HG03520 (cell line): ENCODE results near the gene PNKP.

Source experiments
- ATAC-seq: cut with Tn5 transposase; IDR thresholded peaks from one replicate; pipeline ENCODE4 v1.9.1; 2021; ENCODE audit warnings: mild to moderate bottlenecking, moderate library complexity; ENCODE audit not compliant: unreplicated experiment

PNKP gene

DNA sequence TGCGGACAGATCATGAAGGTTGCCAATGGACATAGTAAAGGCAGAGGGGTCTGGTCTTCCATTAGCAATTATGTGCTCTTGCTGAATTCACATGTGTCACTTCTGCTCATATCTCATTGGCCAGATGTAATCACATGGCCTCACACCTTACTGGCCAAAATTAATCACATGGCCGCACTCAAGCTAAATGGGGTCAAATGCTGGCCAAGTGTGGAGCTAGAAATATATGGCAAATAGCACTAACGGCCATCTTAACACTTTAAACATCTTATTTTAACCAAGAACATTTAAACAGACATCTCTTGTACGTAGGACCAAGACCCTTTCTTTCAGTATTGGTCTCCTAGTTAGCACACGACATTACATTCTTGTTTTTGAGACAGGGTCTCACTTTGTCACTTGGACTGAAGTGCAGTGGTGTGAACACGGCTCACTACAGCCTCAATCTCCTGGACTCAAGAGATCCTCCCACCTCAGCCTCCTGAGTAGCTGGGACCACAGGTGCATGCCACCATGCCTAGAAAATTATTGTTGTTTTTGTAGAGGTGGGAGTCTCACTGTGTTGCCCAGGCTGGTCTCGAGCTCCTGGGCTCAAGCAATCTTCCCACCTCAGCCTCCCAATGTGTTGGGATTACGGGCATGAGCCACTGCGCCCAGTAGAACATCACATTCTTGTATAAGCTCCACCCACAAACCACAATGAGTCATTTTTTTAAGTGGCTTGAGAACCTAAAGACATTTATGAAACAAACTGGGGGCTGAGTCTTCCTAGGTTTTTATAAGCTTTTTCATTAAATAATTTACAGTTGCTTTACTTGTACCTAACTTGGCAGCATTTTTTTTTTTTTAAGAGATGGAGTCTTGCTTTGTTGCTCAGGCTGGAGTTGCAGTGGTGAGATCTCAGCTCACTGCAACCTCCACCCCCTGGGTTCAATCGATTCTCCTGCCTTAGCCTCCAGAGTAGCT, 19.4 kb downstream of the PNKP start:
- no peak for ATAC-seq

DNA sequence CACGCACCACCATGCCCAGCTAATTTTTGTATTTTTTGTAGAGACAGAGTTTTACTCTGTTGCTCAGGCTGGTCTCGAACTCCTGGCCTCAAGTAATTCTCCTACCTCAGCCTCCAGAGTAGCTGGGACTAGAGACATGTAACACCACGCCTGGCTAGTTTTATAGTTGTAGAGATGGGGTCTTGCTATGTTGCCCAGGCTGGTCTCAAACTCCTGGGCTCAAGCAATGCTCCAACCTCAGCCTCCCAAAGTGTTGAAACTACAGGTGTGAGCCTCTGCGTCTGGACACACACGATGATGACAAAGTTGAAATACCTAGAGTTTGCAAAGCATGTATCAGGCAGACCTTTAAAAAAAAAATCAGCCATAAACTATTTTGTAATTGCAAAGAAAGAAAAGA, 21.0 kb downstream of the PNKP start:
- no peak for ATAC-seq

DNA sequence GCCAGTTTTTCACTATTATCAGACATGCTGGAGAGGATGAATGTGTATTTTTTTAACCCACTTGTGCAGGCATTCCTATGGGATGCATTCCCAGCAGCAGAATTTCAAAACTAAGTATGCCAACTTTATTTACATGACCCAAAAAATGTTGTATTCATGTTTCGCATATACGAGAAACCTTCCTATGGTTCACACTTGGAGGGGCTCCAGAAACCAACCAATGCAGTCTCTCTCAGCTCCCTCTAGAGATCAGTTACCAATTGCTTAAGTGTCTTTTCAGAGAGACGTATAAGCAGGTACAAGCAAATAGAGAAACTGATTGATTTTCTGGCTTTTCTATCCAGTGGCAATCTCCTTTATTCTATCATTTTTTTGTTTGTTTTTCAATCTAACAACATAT, 22.0 kb downstream of the PNKP start:
- ATAC-seq, result no peak

DNA sequence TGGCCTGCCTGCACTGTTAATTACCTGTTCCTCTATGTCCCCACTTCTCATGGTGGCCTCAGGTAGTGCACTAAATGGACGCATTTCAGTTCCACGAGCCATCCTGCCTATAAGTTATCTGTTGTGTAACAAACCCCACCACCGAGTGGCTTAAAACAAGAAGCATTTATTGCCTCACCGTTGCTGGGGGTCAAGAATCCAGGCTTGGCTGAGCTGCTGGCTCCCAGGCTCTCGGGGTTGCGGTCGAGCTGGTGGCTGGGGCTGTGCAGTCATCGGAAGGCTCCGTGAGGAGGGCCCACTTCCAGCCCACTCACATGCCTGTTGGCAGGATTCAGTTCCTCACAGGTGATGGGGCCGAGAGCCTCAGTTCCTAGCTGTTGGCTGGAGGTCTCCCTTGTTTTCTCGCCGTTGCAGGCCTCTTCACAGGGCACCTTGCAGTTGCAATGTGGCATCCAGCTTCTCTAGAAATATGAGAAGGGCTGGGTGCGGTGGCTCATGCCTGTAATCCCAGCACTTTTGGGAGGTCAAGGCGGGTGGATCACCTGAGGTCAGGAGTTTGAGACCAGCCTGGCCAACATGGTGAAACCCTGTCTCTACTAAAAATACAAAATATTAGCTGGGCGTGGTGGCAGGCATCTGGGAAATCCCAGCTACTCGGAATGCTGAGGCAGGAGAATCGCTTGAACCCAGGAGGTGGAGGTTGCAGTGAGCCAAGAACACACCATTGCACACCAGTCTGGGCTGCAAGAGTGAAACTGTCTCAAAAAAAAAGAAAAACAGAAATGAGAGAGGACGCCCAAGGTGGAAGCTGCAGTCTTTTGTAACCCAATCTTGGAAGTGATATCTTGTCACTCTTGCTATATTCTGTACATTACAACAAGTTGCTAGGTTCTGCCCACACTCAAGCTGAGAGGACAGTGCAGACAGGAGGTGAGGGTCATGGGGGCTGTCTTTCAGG, 23.0 kb downstream of the PNKP start:
- ATAC-seq, result no peak

DNA sequence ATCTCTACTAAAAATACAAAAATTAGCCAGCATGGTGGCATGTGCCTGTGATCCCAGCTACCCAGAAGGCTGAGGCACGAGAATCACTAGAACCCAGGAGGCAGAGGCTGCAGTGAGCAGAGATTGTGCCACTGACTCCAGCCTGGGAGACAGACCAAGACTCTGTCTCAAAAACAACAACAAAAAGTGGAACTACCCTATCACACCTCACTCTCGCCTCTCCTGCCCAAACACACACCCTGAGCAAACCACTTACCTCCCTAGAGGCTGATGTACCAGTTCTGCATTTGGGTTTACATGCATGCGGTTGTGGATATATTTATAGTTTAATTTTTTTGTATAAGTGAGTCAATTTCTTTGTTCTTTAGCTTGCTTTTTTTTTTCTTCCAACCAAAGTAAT, 24.1 kb downstream of the PNKP start:
- ATAC-seq, result no peak

DNA sequence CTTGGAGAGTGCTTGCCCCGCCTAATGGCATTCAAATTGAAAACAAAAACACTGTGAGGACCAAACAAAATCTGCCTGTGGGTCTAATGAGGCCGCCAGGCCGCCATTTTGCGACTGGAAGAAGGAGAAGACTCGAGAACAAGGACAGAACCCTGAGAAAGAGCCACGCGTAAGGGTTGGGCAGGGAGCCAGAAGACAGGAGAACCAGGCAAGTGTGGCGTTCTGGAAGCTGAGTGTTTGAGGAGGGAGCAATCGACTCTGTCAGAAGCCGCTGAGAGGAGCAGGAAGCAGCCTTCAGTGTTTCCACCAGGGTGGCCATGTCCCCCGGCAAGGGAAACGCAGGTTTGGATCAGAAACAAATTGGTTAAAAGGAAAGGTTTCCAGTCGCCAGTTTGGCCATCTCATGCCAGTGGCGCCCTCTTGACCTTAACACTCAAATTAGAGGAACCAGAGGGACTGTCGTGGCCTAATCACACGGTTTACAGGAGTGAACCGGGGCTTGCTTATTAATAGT, 26.6 kb downstream of the PNKP start:
- ATAC-seq, result no peak

DNA sequence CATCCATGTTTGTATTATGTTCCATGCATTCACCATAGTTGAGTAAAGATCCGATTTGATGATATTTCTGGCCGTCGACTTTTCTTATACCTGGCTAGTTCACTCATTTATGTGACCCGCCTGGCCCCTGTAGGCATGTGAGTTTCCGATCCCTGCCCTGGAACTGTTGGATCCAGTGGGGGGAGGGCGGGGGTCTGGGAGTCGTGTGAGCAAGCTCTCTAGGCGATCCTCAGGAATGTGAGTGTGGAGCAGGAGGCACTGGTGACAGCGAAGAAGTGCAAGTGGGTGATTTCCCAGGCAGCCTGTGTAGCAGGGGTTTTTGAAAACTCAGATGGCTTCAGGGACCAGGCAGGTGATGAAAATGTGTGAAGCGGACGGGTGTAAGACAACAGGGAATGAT, 27.1 kb downstream of the PNKP start:
- ATAC-seq, result no peak

DNA sequence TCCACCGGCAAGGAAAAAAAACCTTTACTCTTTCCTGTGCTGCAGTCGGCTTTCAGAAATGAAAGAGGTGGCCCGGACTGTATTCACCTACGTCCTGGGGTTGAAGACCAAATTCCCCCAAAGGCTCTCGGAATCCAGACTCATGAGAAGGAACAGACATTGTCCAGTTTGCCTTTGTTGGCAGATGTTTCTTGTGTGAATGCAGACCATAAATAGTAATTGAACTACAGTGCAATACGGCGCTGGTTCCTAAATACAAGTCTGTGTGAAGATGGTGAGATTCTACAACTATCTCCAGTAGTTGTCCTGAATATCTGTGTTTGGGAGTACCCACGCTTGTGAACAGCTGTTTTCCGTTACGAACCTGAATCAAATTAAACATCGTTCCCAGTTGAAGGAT, 27.7 kb downstream of the PNKP start:
- no peak for ATAC-seq

DNA sequence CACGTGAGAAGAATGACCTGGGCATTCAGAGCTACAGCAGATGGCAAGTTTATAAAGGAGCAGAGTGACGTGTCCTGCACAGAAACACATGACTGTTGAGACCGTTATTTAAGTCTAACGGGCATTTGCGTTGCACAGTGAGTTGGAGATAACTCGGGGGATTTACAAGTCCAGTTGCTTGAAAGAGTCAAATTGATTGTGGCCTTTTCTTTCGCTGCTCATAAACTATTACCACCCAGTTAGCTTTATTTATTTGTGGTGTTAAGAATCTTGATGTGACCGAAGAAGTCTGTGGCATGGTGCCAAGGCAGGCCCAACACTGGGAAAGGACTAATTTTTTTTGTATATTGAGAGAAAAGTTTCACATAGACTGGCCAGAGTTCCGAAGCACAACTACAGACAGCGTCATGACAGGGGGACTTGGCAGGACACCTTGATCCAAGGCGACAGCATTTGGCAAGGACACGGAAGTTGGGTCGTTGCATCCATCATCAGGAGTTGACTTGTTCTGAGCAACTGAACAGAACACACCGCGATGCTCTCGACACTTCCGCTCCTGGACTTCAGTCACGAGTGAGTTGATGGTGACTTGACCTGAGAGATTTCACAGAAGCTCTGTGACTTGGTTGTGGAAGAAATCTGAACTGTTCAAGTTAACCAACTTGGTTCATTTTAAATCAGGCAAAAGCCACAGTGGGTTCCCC, 28.3 kb downstream of the PNKP start:
- ATAC-seq, result no peak

DNA sequence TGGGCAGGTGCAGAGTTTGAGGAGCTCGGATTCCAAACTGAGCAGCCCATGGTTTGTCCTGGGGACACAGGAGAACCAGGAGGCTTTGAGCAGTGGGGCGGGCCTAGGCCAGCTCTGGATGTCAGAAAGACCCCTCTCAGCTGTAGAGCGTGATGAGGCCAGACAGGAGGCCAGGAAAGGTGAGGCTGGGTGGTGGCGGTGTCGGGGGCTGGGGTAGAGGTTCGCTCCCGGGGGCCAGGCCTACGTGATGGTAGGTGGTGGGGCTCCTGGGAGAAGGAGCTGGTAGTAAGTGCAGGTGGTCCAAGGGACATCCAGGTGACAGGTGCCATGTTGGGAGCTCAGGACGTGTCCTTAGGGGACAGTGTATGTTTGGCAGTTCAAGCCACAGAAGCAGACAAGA, 30.0 kb downstream of the PNKP start:
- no peak for ATAC-seq

DNA sequence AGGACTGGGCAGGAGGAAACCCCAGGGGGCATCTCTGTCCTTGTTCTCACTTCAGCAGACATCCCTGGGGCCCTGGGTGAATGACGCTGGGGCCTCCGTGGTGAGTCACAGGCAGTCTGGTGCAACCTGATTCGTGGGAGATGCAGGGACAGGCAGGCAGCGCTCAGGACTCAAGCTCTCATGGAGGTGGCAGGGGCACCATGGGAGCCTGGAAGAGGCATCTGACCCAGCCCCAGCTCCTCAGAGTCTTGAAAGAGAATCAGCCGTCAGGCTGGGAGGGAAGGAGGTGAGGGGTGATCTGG, 30.4 kb downstream of the PNKP start:
- no peak for ATAC-seq

DNA sequence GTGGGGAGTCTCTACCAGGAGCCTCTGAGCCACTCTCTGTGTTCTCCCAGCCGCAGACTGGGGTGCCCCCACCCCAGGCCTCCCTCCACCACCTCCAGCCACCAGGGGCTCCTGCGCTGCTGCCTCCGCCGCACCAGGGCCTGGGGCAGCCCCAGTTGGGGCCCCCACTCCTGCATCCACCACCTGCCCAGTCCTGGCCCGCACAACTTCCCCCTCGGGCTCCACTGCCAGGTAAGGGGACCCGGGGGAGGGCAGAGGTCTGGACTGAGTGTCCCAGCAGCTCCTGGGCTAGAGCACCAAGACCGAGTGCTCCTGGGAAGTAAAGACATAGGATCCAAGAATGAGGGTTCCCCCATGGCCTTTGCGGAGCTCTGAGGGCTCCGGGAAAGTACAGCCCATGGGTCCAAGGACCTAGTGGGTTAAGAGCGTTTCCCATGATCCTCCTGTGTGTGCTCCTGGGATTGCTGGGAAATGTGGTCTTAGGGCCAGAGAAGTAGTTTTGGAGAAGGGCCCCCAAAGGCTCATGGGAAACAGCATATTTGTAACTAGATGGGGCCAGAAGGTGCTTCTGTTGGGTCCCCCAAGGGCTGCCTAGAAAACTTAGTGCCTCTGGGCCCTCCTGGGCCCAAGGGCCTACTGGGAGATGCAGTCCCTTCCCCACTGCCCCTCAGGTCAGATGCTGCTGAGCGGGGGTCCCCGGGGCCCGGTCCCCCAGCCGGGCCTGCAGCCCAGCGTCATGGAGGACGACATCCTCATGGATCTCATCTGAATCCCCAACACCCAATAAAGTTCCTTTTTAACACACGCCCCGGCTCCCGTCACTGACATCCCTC, 31.0 kb downstream of the PNKP start:
- no peak for ATAC-seq

DNA sequence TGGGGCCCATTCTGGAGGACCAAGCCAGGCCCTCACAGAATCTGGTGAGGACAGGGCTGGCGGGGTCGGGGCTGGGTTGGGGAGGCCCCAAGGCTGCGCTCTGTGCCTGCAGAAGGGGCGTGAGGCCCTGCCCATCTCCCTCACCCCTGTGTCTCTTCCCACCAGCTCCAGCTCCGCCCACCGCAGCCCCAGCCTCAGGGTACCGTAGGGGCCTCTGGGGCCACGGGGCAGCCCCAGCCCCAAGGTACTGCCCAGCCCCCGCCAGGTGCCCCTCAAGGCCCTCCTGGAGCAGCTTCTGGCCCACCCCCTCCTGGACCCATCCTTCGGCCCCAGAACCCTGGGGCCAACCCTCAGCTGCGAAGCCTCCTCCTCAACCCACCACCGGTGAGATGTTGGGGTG, 31.8 kb downstream of the PNKP start:
- ATAC-seq, result no peak

DNA sequence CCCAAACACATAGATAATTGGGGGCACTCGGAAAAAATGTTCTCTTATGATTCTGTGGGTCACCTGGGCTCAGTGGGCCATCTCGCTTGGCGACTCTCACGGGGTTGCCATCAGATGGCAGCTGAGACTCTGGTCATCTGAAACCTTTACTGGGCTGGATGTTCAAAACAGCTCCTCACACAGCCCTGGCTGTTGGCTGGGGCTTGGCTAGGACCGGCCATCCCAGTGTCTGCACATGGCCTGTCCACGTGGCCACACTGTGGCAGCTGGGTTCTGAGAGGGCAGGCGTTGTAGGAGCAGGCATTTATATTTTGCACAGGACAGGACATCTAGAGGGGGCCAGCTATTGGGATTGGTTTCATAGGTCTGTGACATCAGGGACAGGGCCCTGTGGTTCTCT, 33.8 kb downstream of the PNKP start:
- ATAC-seq, result no peak

DNA sequence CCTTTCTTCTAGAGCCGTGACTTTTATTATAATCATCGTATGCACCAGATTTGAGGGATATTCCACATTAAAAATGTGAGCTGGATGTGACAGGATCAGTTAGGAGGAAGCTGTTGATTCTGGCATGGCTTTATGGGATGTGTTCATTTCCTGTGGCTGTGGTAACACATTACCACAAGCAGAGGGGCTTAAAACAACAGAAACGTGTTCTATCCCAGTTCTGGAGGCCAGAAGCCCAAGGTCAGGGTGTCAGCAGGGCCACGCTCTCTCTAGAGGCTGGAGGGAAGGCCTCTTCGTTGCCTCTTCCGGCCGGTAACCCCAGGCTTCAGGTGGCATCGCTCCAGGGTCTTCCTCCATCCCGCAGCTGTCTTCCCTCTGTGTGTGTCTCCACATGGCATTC, 34.8 kb downstream of the PNKP start:
- no peak for ATAC-seq

DNA sequence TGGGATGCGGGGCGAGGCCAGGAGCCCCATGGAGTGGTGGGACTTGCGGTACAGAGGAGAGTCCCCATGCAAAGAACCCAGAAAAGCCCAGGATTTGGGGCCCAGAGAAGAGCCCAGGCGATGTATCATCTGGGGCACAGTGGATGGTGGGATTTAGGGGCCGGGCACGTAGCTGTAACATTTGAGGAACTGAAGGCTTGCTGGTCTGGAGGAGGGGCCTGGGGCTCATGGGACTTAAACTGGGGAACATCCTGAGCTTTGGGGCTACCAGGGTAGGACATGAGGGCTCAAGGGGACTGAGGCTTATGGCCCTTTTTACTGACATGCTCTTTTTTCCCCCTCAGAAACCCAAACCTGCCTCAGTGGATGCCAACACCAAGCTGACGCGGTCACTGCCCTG, 35.8 kb downstream of the PNKP start:
- no peak for ATAC-seq

DNA sequence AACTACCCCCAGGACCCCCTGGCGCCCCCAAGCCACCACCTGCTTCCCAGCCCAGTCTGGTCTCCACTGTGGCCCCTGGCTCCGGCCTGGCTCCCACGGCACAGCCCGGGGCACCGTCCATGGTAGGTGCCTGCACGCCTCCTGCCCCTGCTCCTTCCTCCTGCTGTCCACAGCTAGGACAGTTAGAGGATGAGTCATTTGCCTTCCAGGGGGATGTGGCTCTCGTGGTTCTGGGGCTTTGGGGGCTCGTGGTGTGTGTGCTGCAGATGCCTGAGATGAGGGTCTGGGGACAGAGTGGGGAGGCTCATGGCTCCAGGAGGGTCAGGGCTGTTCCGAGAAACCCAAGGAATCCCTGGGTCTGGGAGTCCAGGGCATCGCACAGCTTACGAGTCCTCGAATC, 36.6 kb downstream of the PNKP start:
- no peak for ATAC-seq

DNA sequence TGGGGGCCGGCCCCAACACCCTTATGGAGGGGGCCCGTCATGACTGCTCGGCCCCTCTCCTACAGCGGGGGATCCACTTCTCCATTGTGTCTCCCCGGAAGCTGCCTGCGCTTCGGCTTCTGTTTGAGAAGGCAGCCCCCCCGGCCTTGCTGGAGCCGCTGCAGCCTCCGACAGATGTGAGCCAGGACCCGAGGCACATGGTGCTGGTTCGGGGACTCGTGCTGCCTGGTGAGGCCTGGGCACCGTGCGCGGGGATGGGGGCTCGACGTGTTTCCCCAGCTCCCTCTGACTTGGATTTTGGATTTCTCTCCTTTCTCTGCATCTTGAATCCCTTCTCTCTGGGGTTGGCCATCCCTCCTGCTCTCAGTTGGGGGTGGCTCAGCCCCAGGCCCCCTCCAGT, 37.7 kb downstream of the PNKP start:
- no peak for ATAC-seq

DNA sequence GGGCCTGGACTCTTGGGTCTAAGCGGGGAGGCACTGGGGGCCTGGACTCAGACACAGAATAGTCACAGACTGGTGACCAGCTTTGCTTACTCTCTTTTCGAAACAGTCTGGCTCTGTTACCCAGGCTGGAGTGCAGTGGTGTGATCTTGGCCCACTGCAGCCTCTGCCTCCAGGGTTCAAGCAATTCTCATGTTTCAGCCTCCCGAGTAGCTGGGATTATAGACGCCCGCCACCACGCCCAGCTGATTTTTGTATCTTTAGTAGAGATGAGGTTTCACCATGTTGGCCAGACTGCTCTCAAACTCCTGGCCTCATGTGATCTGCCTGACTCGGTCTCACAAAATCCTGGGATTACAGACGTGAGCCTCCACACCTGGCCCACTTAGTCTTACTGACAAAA, 38.2 kb downstream of the PNKP start:
- no peak for ATAC-seq

DNA sequence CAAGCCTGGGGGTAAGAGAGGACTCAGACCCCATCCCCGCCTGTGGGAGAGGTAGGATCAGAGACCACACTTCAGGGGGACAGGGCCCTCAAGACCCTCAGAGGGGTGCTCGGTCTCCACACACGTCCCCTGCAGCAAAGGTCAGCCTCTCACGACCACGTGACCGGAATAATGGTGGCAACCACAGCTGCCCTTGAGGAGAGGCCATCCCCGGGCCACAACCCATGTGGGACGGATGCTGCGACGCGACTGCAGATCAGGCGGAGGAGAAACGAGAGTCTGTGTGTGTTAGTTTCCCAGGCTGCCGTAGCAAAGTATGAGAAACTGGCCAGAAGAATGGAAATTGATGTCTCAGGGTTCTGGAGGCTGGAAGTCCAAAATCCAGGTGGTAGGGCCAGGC, 40.3 kb downstream of the PNKP start:
- ATAC-seq, result no peak
